ENCODE measurements around the gene CCL8. TPM values are rescaled to one million over a fixed set of nuclear protein-coding genes. Genes with fewer than 3 reads are reported as not detected.

The CCL8 gene
- not detected in 2 replicates for total RNA-seq

DNA sequence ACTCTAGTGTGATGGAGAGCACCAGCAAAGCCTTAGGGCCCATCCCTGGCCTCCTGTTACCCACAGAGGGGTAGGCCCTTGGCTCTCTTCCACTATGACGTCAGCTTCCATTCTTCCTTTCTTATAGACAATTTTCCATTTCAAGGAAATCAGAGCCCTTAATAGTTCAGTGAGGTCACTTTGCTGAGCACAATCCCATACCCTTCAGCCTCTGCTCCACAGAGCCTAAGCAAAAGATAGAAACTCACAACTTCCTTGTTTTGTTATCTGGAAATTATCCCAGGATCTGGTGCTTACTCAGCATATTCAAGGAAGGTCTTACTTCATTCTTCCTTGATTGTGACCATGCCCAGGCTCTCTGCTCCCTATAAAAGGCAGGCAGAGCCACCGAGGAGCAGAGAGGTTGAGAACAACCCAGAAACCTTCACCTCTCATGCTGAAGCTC is at the start of gene CCL8:
TSS of gene CCL8 (plus strand) at position 397 of the 445 bp plus-strand sequence. CDS start 67 bp downstream, outside the sequence.

DNA sequence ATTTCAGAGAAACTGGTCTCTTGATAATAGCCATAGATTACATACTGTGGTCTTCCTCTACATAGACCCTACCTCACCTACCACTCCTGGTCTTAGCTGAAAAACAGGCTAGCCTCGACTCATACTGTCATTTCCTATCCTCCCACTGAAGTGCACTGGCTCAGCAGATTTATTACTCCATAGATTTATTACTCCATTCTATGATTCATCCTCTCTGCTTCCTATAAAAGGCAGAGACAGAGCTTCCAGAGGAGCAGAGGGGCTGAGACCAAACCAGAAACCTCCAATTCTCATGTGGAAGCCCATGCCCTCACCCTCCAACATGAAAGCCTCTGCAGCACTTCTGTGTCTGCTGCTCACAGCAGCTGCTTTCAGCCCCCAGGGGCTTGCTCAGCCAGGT is 49.3 kb upstream of the CCL8 start, which contains the start of gene CCL7:
TSS of gene CCL7 (plus strand) at position 253 of the 400 bp plus-strand sequence. CDS start at position 323, 70 bp downstream.

DNA sequence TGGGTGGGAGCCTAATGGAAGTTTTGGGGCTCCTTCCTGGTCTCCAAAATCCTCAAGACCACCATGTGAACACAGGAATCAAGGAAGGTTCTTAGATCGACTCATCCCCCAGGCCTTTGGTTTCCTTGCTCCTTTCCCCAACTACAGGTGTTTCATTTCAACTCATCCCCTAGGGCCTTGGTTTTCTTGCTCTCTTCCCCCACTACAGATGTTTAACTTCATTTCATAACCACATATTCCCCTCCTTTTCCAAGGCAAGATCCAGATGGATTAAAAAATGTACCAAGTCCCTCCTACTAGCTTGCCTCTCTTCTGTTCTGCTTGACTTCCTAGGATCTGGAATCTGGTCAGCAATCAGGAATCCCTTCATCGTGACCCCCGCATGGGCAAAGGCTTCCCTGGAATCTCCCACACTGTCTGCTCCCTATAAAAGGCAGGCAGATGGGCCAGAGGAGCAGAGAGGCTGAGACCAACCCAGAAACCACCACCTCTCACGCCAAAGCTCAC is 33.9 kb upstream of the CCL8 start, which contains the start of gene CCL11:
TSS of gene CCL11 (plus strand) at position 457 of the 507 bp plus-strand sequence. CDS start 67 bp downstream, outside the sequence.

DNA sequence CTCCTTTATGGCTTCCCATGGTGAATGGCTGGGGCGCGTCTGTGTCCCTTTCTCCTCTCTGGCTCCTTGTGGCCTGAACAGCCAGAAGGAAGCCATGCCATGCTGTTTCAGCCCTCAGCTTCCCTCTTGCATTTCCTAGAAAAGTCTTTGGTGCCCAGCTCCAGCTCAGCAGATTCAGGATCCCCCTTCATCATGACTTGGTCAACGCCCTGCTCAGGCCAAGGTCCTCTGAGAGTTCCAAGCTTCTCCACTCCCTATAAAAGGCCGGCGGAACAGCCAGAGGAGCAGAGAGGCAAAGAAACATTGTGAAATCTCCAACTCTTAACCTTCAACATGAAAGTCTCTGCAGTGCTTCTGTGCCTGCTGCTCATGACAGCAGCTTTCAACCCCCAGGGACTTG is 37.0 kb downstream of the CCL8 start, which contains the start of gene CCL13:
TSS of gene CCL13 (plus strand) at position 287 of the 400 bp plus-strand sequence. CDS start at position 334, 47 bp downstream.

DNA sequence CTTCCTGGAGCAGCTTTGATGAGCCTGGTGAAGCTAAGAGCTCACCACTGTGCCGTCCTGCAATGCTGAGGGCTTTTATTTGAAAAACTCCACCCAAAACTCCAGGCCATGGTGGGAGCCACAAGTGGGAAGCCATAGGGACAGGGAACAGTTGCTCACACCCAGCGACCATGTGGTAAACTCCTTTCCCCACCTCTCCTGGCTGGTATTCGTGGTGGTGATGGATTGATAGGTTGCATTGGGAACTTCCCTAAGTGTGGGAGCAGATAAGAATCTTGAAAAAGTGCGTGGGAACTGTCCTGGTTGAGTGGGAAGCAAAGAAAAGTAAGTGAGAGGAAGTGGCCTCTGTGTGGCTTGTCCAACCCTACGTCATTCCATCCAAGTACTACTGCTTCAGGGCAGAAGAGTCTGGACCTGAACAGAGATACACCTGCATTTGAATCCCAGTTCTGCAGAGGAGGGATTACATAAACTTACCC is 44.0 kb downstream of the CCL8 start, which contains the start of gene CCL1:
TSS of gene CCL1 (minus strand) at position 51 of the 479 bp plus-strand sequence. CDS start 72 bp downstream, outside the sequence.

Other genes starting within 250 kb of the CCL8 start
- 15.1 and 58.1 TPM in 2 replicates for gene CCL2, start 64.2 kb upstream of the CCL8 start, total RNA-seq
- gene CCL7, start 49.2 kb upstream of the CCL8 start, total RNA-seq = not detected in 2 replicates
- not detected in 2 replicates for gene CCL11, start 33.7 kb upstream of the CCL8 start, total RNA-seq
- gene CCL13, start 37.0 kb downstream of the CCL8 start, total RNA-seq = not detected in 2 replicates
- gene CCL1, start 43.8 kb downstream of the CCL8 start, total RNA-seq = not detected in 2 replicates